H1 (cell line): ENCODE measurements around the gene TMEM266. TPM values are rescaled to one million over a fixed set of nuclear protein-coding genes. Genes with fewer than 3 reads are reported as not detected.
A peak's percentile ranks its signal among the peaks of the same experiment; 100 is the strongest.

Experiments
- EZH2 ChIP-seq: fragments of 200-600 bp; sonication (generic); IDR thresholded peaks from 2 replicates; pipeline ENCODE4 v1.7.1; 2012; ENCODE audit warnings: low read depth, mild to moderate bottlenecking, moderate library complexity, low read length, inconsistent platforms; ENCODE audit not compliant: severe bottlenecking
- JUND ChIP-seq: IDR thresholded peaks from 2 replicates; pipeline ENCODE4 v1.6.1; 2011; ENCODE audit warnings: mild to moderate bottlenecking, improper control_type of control experiment, low read length
- TEAD4 ChIP-seq: IDR thresholded peaks from 2 replicates; pipeline ENCODE4 v1.6.1; 2012; ENCODE audit warnings: low read depth, low read length, inconsistent platforms, mixed read lengths
- polyA plus RNA-seq, 7 experiments: library from polyadenylated mRNA; depleted of rRNA in 3 of 7; stranded (reverse) in 5 of 7; unstranded in 2 of 7; fragments of >200 nt in 5 of 7; fragments of 200-250 nt in 2 of 7; gene quantifications; 1 replicate in 5 of 7; 2 replicates in 1 of 7; 4 replicates in 1 of 7; pipeline versions ENCODE4 v1.2.1 to v1.2.3, GENCODE V29; 2011 to 2013; ENCODE audit warnings: missing spikeins in 2 of 7, mixed read lengths in 2 of 7
- total RNA-seq: library from RNA; stranded (reverse); fragmentation: NEBNext Ultra II Directional; extraction: Animal tissue kit (Norgen Biotek cat#: 25700); gene quantifications from 2 replicates; pipeline ENCODE4 v1.2.1, GENCODE V29; 2021
- TF ChIP-seq, protein P1 (sequence below): IDR thresholded peaks from 2 replicates; pipeline ENCODE4 v1.6.1; 2011; ENCODE audit warnings: low read length, improper control_type of control experiment

The TMEM266 gene
- total and polyA plus RNA-seq, 2 of the 8 experiments (the other 6 are each of a cell fraction or from before 2014, with no cell fraction given): 2.6 TPM

DNA sequence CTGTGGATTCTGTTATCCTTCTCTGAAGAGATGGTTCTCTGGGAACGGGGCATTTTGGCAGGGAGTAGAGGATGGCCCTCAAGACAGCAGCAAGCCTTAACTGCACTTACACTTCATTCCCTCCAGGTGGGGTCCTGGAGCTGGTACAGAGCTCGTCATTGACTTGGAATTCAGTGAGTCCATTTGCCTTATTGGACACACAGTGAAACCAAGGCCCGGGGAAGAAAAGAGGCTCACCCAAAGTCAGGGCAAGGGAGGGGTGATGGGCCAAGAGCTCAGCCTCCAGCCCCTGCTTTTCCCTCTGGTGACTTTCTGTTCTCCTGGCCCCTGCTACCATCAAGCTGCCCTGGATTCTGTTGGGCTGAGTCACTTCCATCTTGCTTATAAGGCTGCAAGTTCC lies 125.9 kb downstream of the TMEM266 start (continued):
- 0 out of 2 replicates have a peak, but pooled peaks have one; percentile 49 for TF ChIP-seq JUND
- TF ChIP-seq TEAD4: peak; percentile 72
- TF ChIP-seq, protein P1, sequence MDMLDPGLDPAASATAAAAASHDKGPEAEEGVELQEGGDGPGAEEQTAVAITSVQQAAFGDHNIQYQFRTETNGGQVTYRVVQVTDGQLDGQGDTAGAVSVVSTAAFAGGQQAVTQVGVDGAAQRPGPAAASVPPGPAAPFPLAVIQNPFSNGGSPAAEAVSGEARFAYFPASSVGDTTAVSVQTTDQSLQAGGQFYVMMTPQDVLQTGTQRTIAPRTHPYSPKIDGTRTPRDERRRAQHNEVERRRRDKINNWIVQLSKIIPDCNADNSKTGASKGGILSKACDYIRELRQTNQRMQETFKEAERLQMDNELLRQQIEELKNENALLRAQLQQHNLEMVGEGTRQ: no peak
- TF ChIP-seq EZH2: no peak
